Testis (tissue), 2 donors: ENCODE measurements around the gene TSEN2.

Experiments used
- POLR2A ChIP-seq: fragments of 450-650 bp; IDR thresholded peaks from one replicate; pipeline ENCODE4 v1.6.1; 2017; ENCODE audit warnings: antibody characterized with exemption, mild to moderate bottlenecking, moderate library complexity
- TF ChIP-seq, protein P1 (sequence below), 3 experiments: fragments of 450-650 bp in 2 of 3; fragments of 200-600 bp in 1 of 3; sonication (generic) in 1 of 3; IDR thresholded peaks; one replicate each; pipeline ENCODE4 v1.5.1; 2016 to 2019; ENCODE audit warnings: antibody characterized with exemption in 3 of 3, mild to moderate bottlenecking in 2 of 3, moderate library complexity in 1 of 3

DNA sequence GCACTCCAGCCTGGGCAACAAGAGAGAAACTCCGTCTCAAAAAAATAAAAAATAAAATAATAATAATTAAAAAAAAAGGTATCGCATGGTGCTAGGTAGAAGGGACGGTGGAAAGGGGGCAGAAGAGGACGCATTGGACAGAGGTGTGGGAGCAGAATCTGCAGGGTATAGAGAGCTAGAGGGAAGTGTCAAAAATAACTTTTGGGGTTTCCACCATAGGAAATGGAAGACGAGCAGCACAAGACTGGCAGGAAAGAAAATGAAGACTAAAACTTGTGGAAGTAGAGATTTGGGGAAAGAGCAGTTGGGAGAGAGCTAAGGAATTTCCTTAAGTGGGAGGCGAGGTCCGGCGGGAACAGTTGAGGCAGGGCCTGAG lies 72.0 kb downstream of the TSEN2 start:
- TF ChIP-seq, protein P1, sequence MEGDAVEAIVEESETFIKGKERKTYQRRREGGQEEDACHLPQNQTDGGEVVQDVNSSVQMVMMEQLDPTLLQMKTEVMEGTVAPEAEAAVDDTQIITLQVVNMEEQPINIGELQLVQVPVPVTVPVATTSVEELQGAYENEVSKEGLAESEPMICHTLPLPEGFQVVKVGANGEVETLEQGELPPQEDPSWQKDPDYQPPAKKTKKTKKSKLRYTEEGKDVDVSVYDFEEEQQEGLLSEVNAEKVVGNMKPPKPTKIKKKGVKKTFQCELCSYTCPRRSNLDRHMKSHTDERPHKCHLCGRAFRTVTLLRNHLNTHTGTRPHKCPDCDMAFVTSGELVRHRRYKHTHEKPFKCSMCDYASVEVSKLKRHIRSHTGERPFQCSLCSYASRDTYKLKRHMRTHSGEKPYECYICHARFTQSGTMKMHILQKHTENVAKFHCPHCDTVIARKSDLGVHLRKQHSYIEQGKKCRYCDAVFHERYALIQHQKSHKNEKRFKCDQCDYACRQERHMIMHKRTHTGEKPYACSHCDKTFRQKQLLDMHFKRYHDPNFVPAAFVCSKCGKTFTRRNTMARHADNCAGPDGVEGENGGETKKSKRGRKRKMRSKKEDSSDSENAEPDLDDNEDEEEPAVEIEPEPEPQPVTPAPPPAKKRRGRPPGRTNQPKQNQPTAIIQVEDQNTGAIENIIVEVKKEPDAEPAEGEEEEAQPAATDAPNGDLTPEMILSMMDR (IDR thresholded peaks at IDR 0.05): no peak
- TF ChIP-seq POLR2A: no peak
